Right lobe of liver (tissue), 6 donors: Measurements from ENCODE around the gene ANKRD33B. TPM values are rescaled to one million over a fixed set of nuclear protein-coding genes. Genes with fewer than 3 reads are reported as not detected.
A peak's percentile ranks its signal among the peaks of the same experiment; 100 is the strongest.

Source experiments
- ATAC-seq, 4 donors: fragments of 200-7000 bp; cut with Tn5 transposase; one replicate each; pipeline ENCODE4 v1.9.1; 2020; ENCODE audit warnings: mild to moderate bottlenecking in 4 of 4, moderate library complexity in 4 of 4
- DNase-seq, 3 donors: peaks; one replicate each; pipeline ENCODE4 v3.0.0-alpha.2; 2020
- H3K27ac ChIP-seq, 3 donors: fragments of 200-600 bp; one replicate each; pipeline ENCODE4 v1.8.0; 2022
- H3K27me3 ChIP-seq, 2 donors: fragments of 200-600 bp; one replicate each; pipeline ENCODE4 v1.8.0; 2022
- H3K36me3 ChIP-seq, 4 donors: fragments of 200-600 bp; sonication (generic) in 1 of 4; one replicate each; pipeline versions ENCODE4 v1.5.1 to v1.8.0; 2017 to 2022; ENCODE audit warnings: control low read depth in 1 of 4
- H3K4me1 ChIP-seq, 4 donors: fragments of 200-600 bp; sonication (generic) in 1 of 4; one replicate each; pipeline versions ENCODE4 v1.5.1 to v1.8.0; 2017 to 2022; ENCODE audit warnings: control low read depth in 1 of 4
- H3K4me3 ChIP-seq, 3 donors: fragments of 200-600 bp; one replicate each; pipeline ENCODE4 v1.8.0; 2022
- H3K9me3 ChIP-seq, 4 donors: fragments of 200-600 bp; sonication (generic) in 1 of 4; one replicate each; pipeline versions ENCODE4 v1.5.1 to v1.8.0; 2017 to 2022; ENCODE audit warnings: control low read depth in 1 of 4
- CTCF ChIP-seq, 4 donors: fragments of 200-600 bp in 3 of 4; fragments of 450-650 bp in 1 of 4; IDR thresholded peaks; one replicate each; pipeline versions ENCODE4 v1.5.1 to v1.8.0; 2016 to 2022; ENCODE audit warnings: antibody characterized with exemption in 4 of 4, mild to moderate bottlenecking in 2 of 4
- POLR2A ChIP-seq: fragments of 450-650 bp; IDR thresholded peaks from one replicate; pipeline ENCODE4 v1.6.1; 2017; ENCODE audit warnings: antibody characterized with exemption, mild to moderate bottlenecking
- WGBS: methylation state at CpG from one replicate; pipeline ENCODE4 v1.1.6; 2018; ENCODE audit warnings: low coverage, low lambda C conversion rate; ENCODE audit not compliant: insufficient coverage; ENCODE audit errors: missing lambda C conversion rate; 5-methylcytosine and 5-hydroxymethylcytosine counted together
- intact Hi-C, 2 donors: fragments of 100-400 bp; cut with DNase I; formaldehyde crosslinking; loops; one replicate each; pipeline versions ENCODE4 v1.11.2 to v1.14.1; 2022
- total RNA-seq, 6 experiments: library from RNA; depleted of rRNA in 2 of 6; stranded (reverse); fragments of >200 nt in 2 of 6; fragmentation: NEBNext Ultra II Directional in 3 of 6; extraction: Animal tissue kit (Norgen Biotek cat#: 25700) in 3 of 6; gene quantifications; one replicate each; pipeline versions ENCODE4 v1.1.0 to v1.2.4, GENCODE V29; 2016 to 2023
- donor health status: DM: no; HTN: yes; CAD: no.
- donor health status: DM: no; HTN: no; CAD: no.
- donor health status: DM: no; HTN: no; CAD: no.
- donor health status: DM: no; HTN: yes; CAD: no.
- donor health status: DM: no; HTN: yes; CAD: no.

Gene ANKRD33B
- total RNA-seq, 6 experiments from 2014 or later = 0.16 to 1.3 (median 0.29) TPM

DNA sequence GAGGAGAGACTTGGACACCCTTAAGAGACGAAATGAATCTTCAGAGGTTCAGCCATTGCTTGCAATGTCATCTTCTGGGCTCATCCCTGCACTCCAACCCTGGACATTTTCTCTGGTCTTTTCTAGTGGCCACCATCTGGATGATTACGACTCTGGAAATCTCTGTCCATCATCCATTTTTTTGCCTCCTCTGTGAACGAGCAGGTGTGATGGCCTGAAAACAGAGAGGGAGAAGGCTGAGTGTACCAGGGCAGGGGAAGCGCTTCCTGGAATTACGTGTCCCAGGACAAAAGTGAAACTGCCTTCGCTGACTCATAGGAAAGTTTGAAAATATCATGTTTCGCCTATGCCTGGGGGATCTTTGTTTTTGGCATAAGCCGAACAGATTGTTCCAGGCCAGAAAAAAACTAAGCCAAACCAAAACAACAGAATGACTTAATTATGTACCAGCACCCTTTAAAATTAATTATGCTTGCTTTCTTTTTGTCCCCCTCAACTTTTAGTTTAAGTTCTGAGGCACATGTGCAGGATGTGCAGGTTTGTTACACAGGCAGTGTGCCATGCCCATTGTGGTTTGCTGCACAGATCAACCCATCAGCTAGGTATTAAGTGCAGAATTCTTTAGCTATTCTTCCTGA, 31.9 kb downstream of the ANKRD33B start:
- DNase-seq = peak in 1 of 3 donors; percentile 45
- intact Hi-C loops = no loop called here
- WGBS = 14% methylated on average over 7 of the region's 8 CpGs
- peak; percentile 62 to 97 (median 84) for ATAC-seq
- no peaks in the 10 kb centered on the region for H3K4me1 ChIP-seq
- peak overlapping the region in 2 of 3 donors; percentile 52 to 54 for H3K27ac ChIP-seq
- H3K4me3 ChIP-seq = no peak overlapping the region
- no peaks in the 10 kb centered on the region for H3K27me3 ChIP-seq
- no peaks in the 10 kb centered on the region for H3K36me3 ChIP-seq
- H3K9me3 ChIP-seq = no peaks in the 10 kb centered on the region
- TF ChIP-seq CTCF (IDR thresholded peaks at IDR 0.05) (no peak), POLR2A (peak; percentile 16)

DNA sequence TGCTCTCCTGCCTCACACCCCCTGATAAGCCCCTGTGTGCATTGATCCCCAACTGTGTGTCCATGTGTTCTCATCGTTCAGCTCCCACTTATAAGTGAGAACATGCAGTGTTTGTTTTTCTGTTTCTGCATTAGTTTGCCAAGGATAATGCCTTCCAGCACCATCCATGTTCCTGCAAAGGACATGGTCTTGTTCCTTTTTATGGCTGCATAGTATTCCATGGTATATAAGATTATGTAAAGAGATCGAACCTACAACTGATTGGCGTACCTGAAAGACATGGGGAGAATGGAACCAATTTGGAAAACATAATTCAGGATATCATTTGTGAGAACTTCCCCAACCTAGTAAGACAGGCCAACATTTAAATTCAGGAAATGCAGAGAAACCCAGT, 32.4 kb downstream of the ANKRD33B start:
- WGBS = 82% methylated on average over 3 of the region's 3 CpGs
- no peak for TF ChIP-seq POLR2A
- no peak for TF ChIP-seq CTCF (IDR thresholded peaks at IDR 0.05)
- Histone ChIP-seq H3K27me3 (no peaks in the 10 kb centered on the region), H3K36me3 (no peaks in the 10 kb centered on the region), H3K27ac (peak overlapping the region in 2 of 3 donors; percentile 26 to 52), H3K9me3 (no peaks in the 10 kb centered on the region), H3K4me1 (no peaks in the 10 kb centered on the region), H3K4me3 (no peak overlapping the region)
- ATAC-seq (no peak), DNase-seq (no peak)
- intact Hi-C loops = no loop called here

DNA sequence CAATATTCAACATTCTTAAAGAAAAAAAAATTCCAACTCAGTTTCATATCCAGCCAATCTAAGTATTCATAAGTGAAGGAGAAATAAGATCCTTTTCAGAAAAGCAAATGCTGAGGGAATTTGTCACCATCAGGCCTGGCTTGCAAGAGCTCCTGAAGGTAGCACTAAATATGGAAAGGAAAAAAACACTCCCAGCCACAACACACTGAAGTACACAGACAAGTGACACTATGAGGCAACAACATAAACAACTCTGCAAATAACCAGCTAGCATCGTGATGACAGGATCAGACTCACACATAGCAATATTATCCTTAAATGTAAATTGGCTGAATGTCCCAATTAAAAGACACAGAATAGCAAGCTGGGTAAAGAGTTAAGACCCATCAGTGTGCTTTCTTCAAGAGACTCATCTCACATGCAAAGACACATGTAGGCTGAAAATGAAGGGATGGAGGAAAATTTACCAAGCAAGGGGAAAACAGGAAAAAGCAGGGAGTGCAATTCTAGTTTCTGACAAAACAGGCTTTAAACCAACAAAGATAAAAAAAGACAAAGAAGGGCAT, 33.1 kb downstream of the ANKRD33B start:
- no peak for TF ChIP-seq POLR2A
- intact Hi-C loops = no loop called here
- 50% methylated on average over 1 of the region's 1 CpG for WGBS

DNA sequence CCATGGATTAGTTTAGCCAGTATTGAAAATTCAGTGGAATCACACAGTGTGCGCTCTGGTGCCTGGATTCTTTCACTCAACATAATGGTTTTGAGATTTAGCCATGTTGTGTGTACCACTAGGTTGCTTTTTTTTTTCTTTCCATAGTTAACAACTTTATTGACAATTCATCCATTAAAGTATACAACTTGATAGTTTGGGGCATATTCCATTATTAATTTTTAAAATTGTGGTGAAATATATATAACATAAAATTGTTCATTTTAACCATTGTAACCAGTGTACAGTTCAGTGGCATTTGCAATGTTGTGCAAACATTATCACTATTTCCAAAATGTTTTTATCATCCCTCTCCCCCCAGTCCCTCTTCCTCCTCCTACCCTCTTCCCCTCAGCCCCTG, 35.2 kb downstream of the ANKRD33B start:
- no peaks in the 10 kb centered on the region for H3K36me3 ChIP-seq
- no peak for TF ChIP-seq CTCF (IDR thresholded peaks at IDR 0.05)
- no peak for TF ChIP-seq POLR2A
- H3K4me1 ChIP-seq = peaks cover 0 to 12% (median 6%) of the 10 kb centered on the region in 4 donors
- H3K27ac ChIP-seq = no peak overlapping the region
- 29% methylated on average over 1 of the region's 1 CpG for WGBS
- H3K27me3 ChIP-seq = no peaks in the 10 kb centered on the region
- no peaks in the 10 kb centered on the region for H3K9me3 ChIP-seq
- intact Hi-C loops = no loop called here
- ATAC-seq (no peak), DNase-seq (no peak)
- H3K4me3 ChIP-seq = no peak overlapping the region

More for the DNA sequence above, 33.1 kb downstream of the ANKRD33B start:
- no peak for DNase-seq
- Histone ChIP-seq H3K27me3 (no peaks in the 10 kb centered on the region), H3K4me3 (no peak overlapping the region), H3K27ac (no peak overlapping the region), H3K36me3 (no peaks in the 10 kb centered on the region), H3K4me1 (peaks cover 0 to 5% (median 2%) of the 10 kb centered on the region in 4 donors), H3K9me3 (no peaks in the 10 kb centered on the region)
- ATAC-seq = no peak

- no peaks in the 10 kb centered on the region for H3K9me3 ChIP-seq
- H3K27me3 ChIP-seq = no peaks in the 10 kb centered on the region
- H3K27ac ChIP-seq = no peak overlapping the region
- ATAC-seq (no peak), DNase-seq (no peak)
- no peaks in the 10 kb centered on the region for H3K36me3 ChIP-seq
- TF ChIP-seq CTCF (IDR thresholded peaks at IDR 0.05) (no peak), POLR2A (no peak)
- peaks cover 0 to 12% (median 6%) of the 10 kb centered on the region in 4 donors for H3K4me1 ChIP-seq
- H3K4me3 ChIP-seq = no peak overlapping the region
- intact Hi-C loops = no loop called here
Observed at GRCh38 chr5:10599862-10600284, 36.0 kb downstream of the ANKRD33B start.
